ENCODE results near the gene DOCK2.
"Not testable (repeated sequence)": the region's sequence is repeated elsewhere in the genome, so short reads cannot be mapped to it uniquely, and the experiment has no call there.

DOCK2 gene

GRCh38 chr5:169748174-169748573 is 111.1 kb downstream of the DOCK2 start:
- H2AFZ ChIP-seq (ENCODE audit: low read length): no peak overlapping the region
- no peak overlapping the region for H3K4me2 ChIP-seq (ENCODE audit: low read depth, low read length)
- H3K27ac ChIP-seq (ENCODE audit: low read length): no peak overlapping the region
- no peaks in the 10 kb centered on the region for H3F3A ChIP-seq (ENCODE audit: insufficient read depth, low read length)
- H3K36me3 ChIP-seq (replicated peaks; ENCODE audit: insufficient read depth, low read length): no peaks in the 10 kb centered on the region
- H3K9me3 ChIP-seq (replicated peaks; ENCODE audit: insufficient read depth, low read length): no peaks in the 10 kb centered on the region
- H3K9ac ChIP-seq (ENCODE audit: low read length): no peak overlapping the region
- no peaks in the 10 kb centered on the region for H3K4me1 ChIP-seq (ENCODE audit: low read length)
- no peak overlapping the region for H3K4me3 ChIP-seq (ENCODE audit: low read length)
- H3K79me2 ChIP-seq (ENCODE audit: low read length): no peaks in the 10 kb centered on the region
- no peaks in the 10 kb centered on the region for H3K9me2 ChIP-seq (replicated peaks; ENCODE audit: insufficient read depth, low read length)
- H4K20me1 ChIP-seq (ENCODE audit: insufficient read depth, low read length): no peaks in the 10 kb centered on the region
- no peaks in the 10 kb centered on the region for H3K27me3 ChIP-seq (replicated peaks; ENCODE audit: insufficient read depth, low read length)
- no peak for DNase-seq
- TF ChIP-seq EZH2phosphoT487 (IDR thresholded peaks at IDR 0.05; ENCODE audit: low read length) (no peak), CTCF (IDR thresholded peaks at IDR 0.05; ENCODE audit: low read length) (no peak), EZH2 (optimal IDR thresholded peaks at IDR 0.05; ENCODE audit: low read depth, low read length) (no peak)

GRCh38 chr5:169749295-169749694 is 112.2 kb downstream of the DOCK2 start:
- no peaks in the 10 kb centered on the region for H3K9me3 ChIP-seq (replicated peaks; ENCODE audit: insufficient read depth, low read length)
- H3K9ac ChIP-seq (ENCODE audit: low read length): no peak overlapping the region
- H4K20me1 ChIP-seq (ENCODE audit: insufficient read depth, low read length): no peaks in the 10 kb centered on the region
- no peak for TF ChIP-seq EZH2 (optimal IDR thresholded peaks at IDR 0.05; ENCODE audit: low read depth, low read length)
- no peak for TF ChIP-seq EZH2phosphoT487 (IDR thresholded peaks at IDR 0.05; ENCODE audit: low read length)
- no peak for TF ChIP-seq CTCF (IDR thresholded peaks at IDR 0.05; ENCODE audit: low read length)
- no peaks in the 10 kb centered on the region for H3K27me3 ChIP-seq (replicated peaks; ENCODE audit: insufficient read depth, low read length)
- no peak overlapping the region for H3K27ac ChIP-seq (ENCODE audit: low read length)
- H3K4me3 ChIP-seq (ENCODE audit: low read length): no peak overlapping the region
- H2AFZ ChIP-seq (ENCODE audit: low read length): no peak overlapping the region
- H3K4me1 ChIP-seq (ENCODE audit: low read length): no peaks in the 10 kb centered on the region
- H3F3A ChIP-seq (ENCODE audit: insufficient read depth, low read length): no peaks in the 10 kb centered on the region
- H3K4me2 ChIP-seq (ENCODE audit: low read depth, low read length): no peak overlapping the region
- H3K36me3 ChIP-seq (replicated peaks; ENCODE audit: insufficient read depth, low read length): no peaks in the 10 kb centered on the region
- H3K79me2 ChIP-seq (ENCODE audit: low read length): no peaks in the 10 kb centered on the region
- DNase-seq: no peak
- H3K9me2 ChIP-seq (replicated peaks; ENCODE audit: insufficient read depth, low read length): no peaks in the 10 kb centered on the region

GRCh38 chr5:169751490-169751889 is 114.4 kb downstream of the DOCK2 start:
- Histone ChIP-seq H3K36me3 (replicated peaks; ENCODE audit: insufficient read depth, low read length) (no peaks in the 10 kb centered on the region), H3K9ac (ENCODE audit: low read length) (no peak overlapping the region), H3K4me1 (ENCODE audit: low read length) (no peaks in the 10 kb centered on the region), H3K9me3 (replicated peaks; ENCODE audit: insufficient read depth, low read length) (no peaks in the 10 kb centered on the region), H3K4me3 (ENCODE audit: low read length) (no peak overlapping the region), H3K79me2 (ENCODE audit: low read length) (no peaks in the 10 kb centered on the region), H3K27ac (ENCODE audit: low read length) (no peak overlapping the region), H3K27me3 (replicated peaks; ENCODE audit: insufficient read depth, low read length) (no peaks in the 10 kb centered on the region), H3K9me2 (replicated peaks; ENCODE audit: insufficient read depth, low read length) (no peaks in the 10 kb centered on the region), H3F3A (ENCODE audit: insufficient read depth, low read length) (no peaks in the 10 kb centered on the region), H3K4me2 (ENCODE audit: low read depth, low read length) (no peak overlapping the region), H2AFZ (ENCODE audit: low read length) (no peak overlapping the region), H4K20me1 (ENCODE audit: insufficient read depth, low read length) (no peaks in the 10 kb centered on the region)
- DNase-seq: no peak
- TF ChIP-seq CTCF (IDR thresholded peaks at IDR 0.05; ENCODE audit: low read length) (no peak), EZH2 (optimal IDR thresholded peaks at IDR 0.05; ENCODE audit: low read depth, low read length) (no peak), EZH2phosphoT487 (IDR thresholded peaks at IDR 0.05; ENCODE audit: low read length) (no peak)

- not testable (repeated sequence) for DNase-seq; H3K4me2 ChIP-seq (ENCODE audit: low read depth, low read length); H3K36me3 ChIP-seq (replicated peaks; ENCODE audit: insufficient read depth, low read length)
These were observed 115.5 kb downstream of the DOCK2 start for GRCh38 chr5:169752566-169752965.

More at GRCh38 chr5:169752566-169752965, 115.5 kb downstream of the DOCK2 start:
- H3K79me2 ChIP-seq (ENCODE audit: low read length); H3K4me3 ChIP-seq (ENCODE audit: low read length); H3K9me3 ChIP-seq (replicated peaks; ENCODE audit: insufficient read depth, low read length); H3K27ac ChIP-seq (ENCODE audit: low read length); H4K20me1 ChIP-seq (ENCODE audit: insufficient read depth, low read length); H3K27me3 ChIP-seq (replicated peaks; ENCODE audit: insufficient read depth, low read length); H3K4me1 ChIP-seq (ENCODE audit: low read length); H3F3A ChIP-seq (ENCODE audit: insufficient read depth, low read length); H3K9me2 ChIP-seq (replicated peaks; ENCODE audit: insufficient read depth, low read length); H3K9ac ChIP-seq (ENCODE audit: low read length); H2AFZ ChIP-seq (ENCODE audit: low read length): not testable (repeated sequence)

Data from MM.1S (cell line).